Effector memory CD8-positive, alpha-beta T cell (primary cell): ENCODE results near the gene LIX1.

Experiments
- ATAC-seq: fragments of 150-1000 bp; cut with Tn5 transposase; replicated peaks from 2 replicates; pipeline ENCODE4 v1.10.0; 2021; ENCODE audit warnings: mild to moderate bottlenecking, moderate library complexity
- DNase-seq, 3 experiments: peaks; one replicate each; pipeline ENCODE4 v3.0.0; 2021
- H3K27ac Mint-ChIP-seq, 2 donors: one replicate each; pipeline ENCODE4 v1.8.0; 2022; ENCODE audit warnings: mild to moderate bottlenecking in 2 of 2, mixed read lengths in 2 of 2, moderate library complexity in 2 of 2
- H3K27me3 Mint-ChIP-seq, 2 donors: one replicate each; pipeline ENCODE4 v1.8.0; 2022; ENCODE audit warnings: mixed read lengths in 2 of 2
- H3K36me3 Mint-ChIP-seq: one replicate; pipeline ENCODE4 v1.8.0; 2022; ENCODE audit warnings: mild to moderate bottlenecking, moderate library complexity, mixed read lengths; ENCODE audit not compliant: insufficient read depth
- H3K4me1 Mint-ChIP-seq, 2 donors: one replicate each; pipeline ENCODE4 v1.8.0; 2022; ENCODE audit warnings: low read depth in 2 of 2, mixed read lengths in 2 of 2
- H3K4me3 Mint-ChIP-seq, 2 donors: one replicate each; pipeline ENCODE4 v1.8.0; 2022; ENCODE audit warnings: mild to moderate bottlenecking in 2 of 2, mixed read lengths in 2 of 2, moderate library complexity in 2 of 2
- H3K9me3 Mint-ChIP-seq, 2 donors: one replicate each; pipeline ENCODE4 v1.8.0; 2022; ENCODE audit warnings: mixed read lengths in 2 of 2

The LIX1 gene

GRCh38 chr5:97133101-97133500 lies 9.3 kb downstream of the LIX1 start:
- DNase-seq = no peak
- no peak for ATAC-seq
- Mint-ChIP-seq H3K36me3 (no peaks in the 10 kb centered on the region), H3K27ac (no peak overlapping the region), H3K27me3 (peaks cover 19 to 23% of the 10 kb centered on the region in 2 donors), H3K4me1 (no peaks in the 10 kb centered on the region), H3K4me3 (no peak overlapping the region), H3K9me3 (no peaks in the 10 kb centered on the region)

GRCh38 chr5:97131921-97132320 lies 10.5 kb downstream of the LIX1 start:
- ATAC-seq (no peak), DNase-seq (no peak)
- Mint-ChIP-seq H3K36me3 (no peaks in the 10 kb centered on the region), H3K4me3 (no peak overlapping the region), H3K27ac (no peak overlapping the region), H3K4me1 (no peaks in the 10 kb centered on the region), H3K27me3 (peaks cover 19 to 28% of the 10 kb centered on the region in 2 donors), H3K9me3 (no peaks in the 10 kb centered on the region)

GRCh38 chr5:97131139-97131710 lies 11.2 kb downstream of the LIX1 start:
- no peak for ATAC-seq
- Mint-ChIP-seq H3K27ac (no peak overlapping the region), H3K9me3 (no peaks in the 10 kb centered on the region), H3K36me3 (no peaks in the 10 kb centered on the region), H3K4me3 (no peak overlapping the region), H3K27me3 (peaks cover 19 to 28% of the 10 kb centered on the region in 2 donors), H3K4me1 (no peaks in the 10 kb centered on the region)
- DNase-seq = no peak

- DNase-seq = no peak
- Mint-ChIP-seq H3K4me1 (no peaks in the 10 kb centered on the region), H3K4me3 (no peak overlapping the region), H3K27me3 (peaks cover 29 to 40% of the 10 kb centered on the region in 2 donors), H3K36me3 (no peaks in the 10 kb centered on the region), H3K27ac (no peak overlapping the region), H3K9me3 (no peaks in the 10 kb centered on the region)
- no peak for ATAC-seq
Observed at GRCh38 chr5:97127727-97128126, 14.7 kb downstream of the LIX1 start.

GRCh38 chr5:97125125-97125683 lies 17.2 kb downstream of the LIX1 start:
- H3K36me3 Mint-ChIP-seq = no peaks in the 10 kb centered on the region
- peaks cover 21 to 32% of the 10 kb centered on the region in 2 donors for H3K27me3 Mint-ChIP-seq
- H3K9me3 Mint-ChIP-seq = no peaks in the 10 kb centered on the region
- ATAC-seq (no peak), DNase-seq (no peak)
- no peaks in the 10 kb centered on the region for H3K4me1 Mint-ChIP-seq
- no peak overlapping the region for H3K4me3 Mint-ChIP-seq
- no peak overlapping the region for H3K27ac Mint-ChIP-seq

GRCh38 chr5:97124335-97124734 lies 18.1 kb downstream of the LIX1 start:
- ATAC-seq = no peak
- H3K36me3 Mint-ChIP-seq = no peaks in the 10 kb centered on the region
- DNase-seq = no peak
- peaks cover 21 to 31% of the 10 kb centered on the region in 2 donors for H3K27me3 Mint-ChIP-seq
- no peak overlapping the region for H3K27ac Mint-ChIP-seq
- no peaks in the 10 kb centered on the region for H3K4me1 Mint-ChIP-seq
- H3K4me3 Mint-ChIP-seq = no peak overlapping the region
- no peaks in the 10 kb centered on the region for H3K9me3 Mint-ChIP-seq

GRCh38 chr5:97121848-97122247 lies 20.6 kb downstream of the LIX1 start:
- H3K36me3 Mint-ChIP-seq = no peaks in the 10 kb centered on the region
- DNase-seq = no peak

GRCh38 chr5:97120195-97120594 lies 22.2 kb downstream of the LIX1 start:
- no peak for DNase-seq
- Mint-ChIP-seq H3K4me1 (no peaks in the 10 kb centered on the region), H3K36me3 (no peaks in the 10 kb centered on the region), H3K27ac (no peak overlapping the region), H3K27me3 (peaks cover 10 to 13% of the 10 kb centered on the region in 2 donors), H3K9me3 (no peaks in the 10 kb centered on the region), H3K4me3 (no peak overlapping the region)
- no peak for ATAC-seq

More at GRCh38 chr5:97121848-97122247, 20.6 kb downstream of the LIX1 start:
- no peak for ATAC-seq
- H3K27me3 Mint-ChIP-seq = peaks cover 10 to 13% of the 10 kb centered on the region in 2 donors
- no peaks in the 10 kb centered on the region for H3K9me3 Mint-ChIP-seq
- no peaks in the 10 kb centered on the region for H3K4me1 Mint-ChIP-seq
- no peak overlapping the region for H3K27ac Mint-ChIP-seq
- no peak overlapping the region for H3K4me3 Mint-ChIP-seq

GRCh38 chr5:97119007-97119390 lies 23.4 kb downstream of the LIX1 start:
- Mint-ChIP-seq H3K9me3 (no peaks in the 10 kb centered on the region), H3K27me3 (peaks cover 10 to 13% of the 10 kb centered on the region in 2 donors), H3K36me3 (no peaks in the 10 kb centered on the region), H3K4me1 (no peaks in the 10 kb centered on the region), H3K4me3 (no peak overlapping the region), H3K27ac (no peak overlapping the region)
- ATAC-seq = no peak
- DNase-seq = no peak

- H3K4me3 Mint-ChIP-seq = no peak overlapping the region
- no peaks in the 10 kb centered on the region for H3K9me3 Mint-ChIP-seq
- H3K4me1 Mint-ChIP-seq = no peaks in the 10 kb centered on the region
- ATAC-seq (no peak), DNase-seq (no peak)
- H3K36me3 Mint-ChIP-seq = no peaks in the 10 kb centered on the region
- H3K27me3 Mint-ChIP-seq = peaks cover 6 to 9% of the 10 kb centered on the region in 2 donors
- H3K27ac Mint-ChIP-seq = no peak overlapping the region
Observed at GRCh38 chr5:97118261-97119006, 24.0 kb downstream of the LIX1 start.

GRCh38 chr5:97115932-97116331 lies 26.5 kb downstream of the LIX1 start:
- Mint-ChIP-seq H3K27me3 (no peaks in the 10 kb centered on the region), H3K4me1 (no peaks in the 10 kb centered on the region), H3K36me3 (no peaks in the 10 kb centered on the region), H3K4me3 (no peak overlapping the region), H3K27ac (no peak overlapping the region), H3K9me3 (no peaks in the 10 kb centered on the region)
- no peak for DNase-seq
- ATAC-seq = no peak

GRCh38 chr5:97112230-97112629 lies 30.2 kb downstream of the LIX1 start:
- Mint-ChIP-seq H3K9me3 (no peaks in the 10 kb centered on the region), H3K27me3 (peaks cover 6 to 10% of the 10 kb centered on the region in 2 donors), H3K4me1 (no peaks in the 10 kb centered on the region), H3K27ac (no peak overlapping the region), H3K4me3 (no peak overlapping the region), H3K36me3 (no peaks in the 10 kb centered on the region)
- DNase-seq (no peak), ATAC-seq (no peak)

- Mint-ChIP-seq H3K4me1 (no peaks in the 10 kb centered on the region), H3K4me3 (no peak overlapping the region), H3K27ac (no peak overlapping the region), H3K9me3 (no peaks in the 10 kb centered on the region), H3K36me3 (no peaks in the 10 kb centered on the region), H3K27me3 (peaks cover 6 to 11% of the 10 kb centered on the region in 2 donors)
- ATAC-seq = no peak
- no peak for DNase-seq
Observed at GRCh38 chr5:97111616-97112015, 30.8 kb downstream of the LIX1 start.

GRCh38 chr5:97111004-97111403 lies 31.4 kb downstream of the LIX1 start:
- no peak for DNase-seq
- Mint-ChIP-seq H3K27ac (no peak overlapping the region), H3K4me3 (no peak overlapping the region), H3K4me1 (no peaks in the 10 kb centered on the region), H3K36me3 (no peaks in the 10 kb centered on the region), H3K27me3 (peaks cover 6 to 17% of the 10 kb centered on the region in 2 donors), H3K9me3 (no peaks in the 10 kb centered on the region)
- ATAC-seq = no peak
